Fibroblast of villous mesenchyme (primary cell): ENCODE measurements around the gene LOX. TPM values are rescaled to one million over a fixed set of nuclear protein-coding genes. Genes with fewer than 3 reads are reported as not detected.

Source experiments
- DNase-seq: peaks from one replicate; pipeline ENCODE4 v3.0.0-alpha.2; 2010; ENCODE audit warnings: low read depth
- H3K4me3 ChIP-seq: 2 replicates; pipeline ENCODE4 v1.5.1; 2011; ENCODE audit warnings: low read depth, mild to moderate bottlenecking, low read length
- CTCF ChIP-seq: IDR thresholded peaks from 2 replicates; pipeline ENCODE4 v1.5.1; 2012; ENCODE audit warnings: low read depth, mild to moderate bottlenecking, low read length; ENCODE audit not compliant: insufficient read depth
- total RNA-seq: library from RNA; depleted of rRNA; stranded (reverse); fragments of >200 nt; gene quantifications from 2 replicates; pipeline ENCODE4 v1.2.3, GENCODE V29; 2012

The LOX gene
- total RNA-seq, 1 donor: 91.1 TPM

GRCh38 chr5:122076050-122076461 is 2.0 kb downstream of the LOX start:
- peak overlapping the region; percentile 97 for H3K4me3 ChIP-seq
- no peak for TF ChIP-seq CTCF
- DNase-seq: peak; percentile 69

- DNase-seq: no peak
- peak overlapping the region; percentile 31 for H3K4me3 ChIP-seq
- TF ChIP-seq CTCF: no peak
Observed at GRCh38 chr5:122073864-122074263, 4.2 kb downstream of the LOX start.

GRCh38 chr5:122073018-122073417 is 5.0 kb downstream of the LOX start:
- peak overlapping the region; percentile 39 for H3K4me3 ChIP-seq
- no peak for TF ChIP-seq CTCF
- no peak for DNase-seq

- no peak for DNase-seq
- H3K4me3 ChIP-seq: no peak overlapping the region
- TF ChIP-seq CTCF: no peak
Observed at GRCh38 chr5:122067390-122067789, 10.7 kb downstream of the LOX start.

GRCh38 chr5:122064992-122065391 is 13.1 kb downstream of the LOX start:
- no peak for DNase-seq
- H3K4me3 ChIP-seq: no peak overlapping the region
- no peak for TF ChIP-seq CTCF

GRCh38 chr5:122063836-122064235 is 14.2 kb downstream of the LOX start:
- DNase-seq: peak; percentile 52
- H3K4me3 ChIP-seq: no peak overlapping the region
- TF ChIP-seq CTCF: no peak

- DNase-seq: peak; percentile 45
- no peak overlapping the region for H3K4me3 ChIP-seq
- no peak for TF ChIP-seq CTCF
Observed at GRCh38 chr5:122062205-122062604, 15.9 kb downstream of the LOX start.
